Measurements from ENCODE around the gene ASAP2.

DNA sequence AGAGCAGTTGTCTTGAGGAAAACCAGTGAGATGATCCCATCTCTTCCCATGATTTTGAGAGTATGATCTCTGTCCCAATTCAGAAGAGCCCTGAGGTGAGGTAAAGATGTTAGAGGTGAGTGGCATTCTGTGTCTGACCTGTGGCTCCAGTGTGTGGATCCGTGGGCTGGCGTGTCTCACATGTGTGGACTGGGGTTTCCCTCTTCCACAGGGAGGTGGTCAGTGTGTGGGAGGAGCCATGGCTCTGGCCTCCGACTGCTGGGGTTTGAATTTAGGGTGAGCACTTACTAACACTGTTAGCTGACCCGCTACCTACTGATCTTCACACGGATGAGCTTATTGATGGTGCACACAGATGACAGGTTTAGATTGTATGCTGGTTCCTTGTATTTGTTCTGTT, 31.2 kb downstream of the ASAP2 start:
- TF ChIP-seq, protein P1, sequence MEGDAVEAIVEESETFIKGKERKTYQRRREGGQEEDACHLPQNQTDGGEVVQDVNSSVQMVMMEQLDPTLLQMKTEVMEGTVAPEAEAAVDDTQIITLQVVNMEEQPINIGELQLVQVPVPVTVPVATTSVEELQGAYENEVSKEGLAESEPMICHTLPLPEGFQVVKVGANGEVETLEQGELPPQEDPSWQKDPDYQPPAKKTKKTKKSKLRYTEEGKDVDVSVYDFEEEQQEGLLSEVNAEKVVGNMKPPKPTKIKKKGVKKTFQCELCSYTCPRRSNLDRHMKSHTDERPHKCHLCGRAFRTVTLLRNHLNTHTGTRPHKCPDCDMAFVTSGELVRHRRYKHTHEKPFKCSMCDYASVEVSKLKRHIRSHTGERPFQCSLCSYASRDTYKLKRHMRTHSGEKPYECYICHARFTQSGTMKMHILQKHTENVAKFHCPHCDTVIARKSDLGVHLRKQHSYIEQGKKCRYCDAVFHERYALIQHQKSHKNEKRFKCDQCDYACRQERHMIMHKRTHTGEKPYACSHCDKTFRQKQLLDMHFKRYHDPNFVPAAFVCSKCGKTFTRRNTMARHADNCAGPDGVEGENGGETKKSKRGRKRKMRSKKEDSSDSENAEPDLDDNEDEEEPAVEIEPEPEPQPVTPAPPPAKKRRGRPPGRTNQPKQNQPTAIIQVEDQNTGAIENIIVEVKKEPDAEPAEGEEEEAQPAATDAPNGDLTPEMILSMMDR (IDR thresholded peaks at IDR 0.05; ENCODE audit: insufficient read depth, low read length), result no peak
- TF ChIP-seq SPI1 (IDR thresholded peaks at IDR 0.05; ENCODE audit: borderline replicate concordance, low read depth), result no peak
- no peak for TF ChIP-seq GABPA (IDR thresholded peaks at IDR 0.05; ENCODE audit: low read depth)
- TF ChIP-seq POLR2AphosphoS5 (IDR thresholded peaks at IDR 0.05; ENCODE audit: low read depth), result no peak
- TF ChIP-seq, protein P2, sequence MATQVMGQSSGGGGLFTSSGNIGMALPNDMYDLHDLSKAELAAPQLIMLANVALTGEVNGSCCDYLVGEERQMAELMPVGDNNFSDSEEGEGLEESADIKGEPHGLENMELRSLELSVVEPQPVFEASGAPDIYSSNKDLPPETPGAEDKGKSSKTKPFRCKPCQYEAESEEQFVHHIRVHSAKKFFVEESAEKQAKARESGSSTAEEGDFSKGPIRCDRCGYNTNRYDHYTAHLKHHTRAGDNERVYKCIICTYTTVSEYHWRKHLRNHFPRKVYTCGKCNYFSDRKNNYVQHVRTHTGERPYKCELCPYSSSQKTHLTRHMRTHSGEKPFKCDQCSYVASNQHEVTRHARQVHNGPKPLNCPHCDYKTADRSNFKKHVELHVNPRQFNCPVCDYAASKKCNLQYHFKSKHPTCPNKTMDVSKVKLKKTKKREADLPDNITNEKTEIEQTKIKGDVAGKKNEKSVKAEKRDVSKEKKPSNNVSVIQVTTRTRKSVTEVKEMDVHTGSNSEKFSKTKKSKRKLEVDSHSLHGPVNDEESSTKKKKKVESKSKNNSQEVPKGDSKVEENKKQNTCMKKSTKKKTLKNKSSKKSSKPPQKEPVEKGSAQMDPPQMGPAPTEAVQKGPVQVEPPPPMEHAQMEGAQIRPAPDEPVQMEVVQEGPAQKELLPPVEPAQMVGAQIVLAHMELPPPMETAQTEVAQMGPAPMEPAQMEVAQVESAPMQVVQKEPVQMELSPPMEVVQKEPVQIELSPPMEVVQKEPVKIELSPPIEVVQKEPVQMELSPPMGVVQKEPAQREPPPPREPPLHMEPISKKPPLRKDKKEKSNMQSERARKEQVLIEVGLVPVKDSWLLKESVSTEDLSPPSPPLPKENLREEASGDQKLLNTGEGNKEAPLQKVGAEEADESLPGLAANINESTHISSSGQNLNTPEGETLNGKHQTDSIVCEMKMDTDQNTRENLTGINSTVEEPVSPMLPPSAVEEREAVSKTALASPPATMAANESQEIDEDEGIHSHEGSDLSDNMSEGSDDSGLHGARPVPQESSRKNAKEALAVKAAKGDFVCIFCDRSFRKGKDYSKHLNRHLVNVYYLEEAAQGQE (IDR thresholded peaks at IDR 0.05; ENCODE audit: insufficient replicate concordance, low read depth), result no peak
